SKM-1 (cell line): Measurements from ENCODE around the gene CCDC194.
A peak's percentile ranks its signal among the peaks of the same experiment; 100 is the strongest.

ENCODE experiments used
- DNase-seq: peaks from one replicate; lab custom pipeline; 2025; ENCODE audit not compliant: unreplicated experiment; lab: John Stamatoyannopoulos, UW

The CCDC194 gene

DNA sequence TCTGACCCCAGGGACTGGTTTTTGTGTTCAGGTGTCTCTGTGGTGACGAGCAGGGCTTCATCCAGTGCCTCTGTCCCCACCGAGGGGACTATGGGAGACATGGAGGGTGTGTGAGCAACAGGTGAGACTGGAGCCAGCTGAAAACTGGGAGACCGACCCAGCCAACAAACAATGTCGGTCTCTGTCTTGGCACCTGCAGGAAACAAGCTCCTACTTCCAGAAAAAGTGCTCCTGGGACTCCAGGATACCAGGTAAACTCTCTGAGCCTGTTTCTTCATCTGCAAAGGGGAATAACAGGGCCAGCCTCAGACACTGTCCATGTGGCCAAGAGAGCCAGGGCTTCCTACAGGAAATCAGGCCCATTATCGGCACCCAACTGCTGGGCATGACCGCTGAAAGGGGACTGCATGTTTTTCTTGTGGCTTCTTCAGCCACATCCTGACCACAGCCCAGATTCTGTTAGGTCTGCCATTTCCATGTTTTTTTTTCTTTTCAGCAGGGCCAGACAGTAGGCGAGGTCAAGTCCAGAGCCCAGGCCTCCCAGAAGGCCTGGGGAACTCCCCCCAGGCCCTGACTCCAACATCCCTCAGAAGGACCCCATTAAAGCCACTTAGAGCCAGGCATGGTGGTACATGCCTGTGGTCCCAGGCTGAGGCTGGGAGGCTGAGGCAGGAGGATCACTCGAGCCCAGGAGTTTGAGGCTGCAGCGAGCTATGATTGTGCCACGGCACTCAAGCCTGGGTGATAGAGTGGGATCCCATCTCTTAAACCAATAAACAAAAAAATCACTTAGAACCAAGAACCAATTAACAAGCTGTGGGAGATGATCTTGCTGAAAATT is 12.3 kb upstream of the CCDC194 start:
- peak; percentile 31 for DNase-seq

DNA sequence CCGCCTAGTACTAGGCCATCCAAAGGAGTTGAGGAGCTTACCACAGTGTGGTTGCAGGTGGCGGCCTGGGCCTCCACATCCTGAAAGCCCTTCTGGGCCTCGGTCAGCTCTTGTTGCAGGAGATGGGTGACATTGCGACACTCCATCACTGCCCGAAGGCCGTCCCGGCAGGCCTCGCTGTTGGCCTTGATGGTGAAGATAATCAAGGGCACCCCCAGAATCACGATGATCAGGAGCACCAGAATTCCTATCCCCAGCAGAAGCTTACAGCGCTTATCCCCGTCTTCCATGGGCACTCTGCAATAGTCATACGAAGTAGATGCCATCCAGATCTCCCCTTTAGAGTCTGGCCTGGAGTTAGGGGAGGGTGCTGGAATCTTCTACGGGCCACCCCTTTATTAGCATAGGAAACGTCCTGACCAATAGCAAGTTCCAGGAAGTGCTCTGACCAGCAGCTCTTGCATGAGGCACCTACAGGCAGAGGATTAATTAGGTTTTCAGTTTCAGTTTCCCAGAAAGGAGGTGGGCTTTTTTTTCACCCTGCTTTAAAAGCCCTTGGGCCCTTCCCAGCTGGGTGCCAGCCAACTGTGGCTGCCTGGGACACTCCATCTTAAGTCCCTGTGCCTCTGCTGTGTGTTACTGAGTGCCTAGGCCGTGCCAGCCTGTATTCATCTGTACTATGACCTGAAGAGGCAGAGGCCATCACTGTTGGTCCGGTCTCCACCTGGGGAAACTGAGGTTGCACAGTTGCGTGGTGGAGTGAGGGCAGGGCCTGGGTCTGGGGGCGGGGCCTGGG is 11.5 kb upstream of the CCDC194 start, which contains the start of gene BST2:
Gene BST2, minus strand, starts transcription at position 381 of the 796 bp plus-strand sequence. Its CDS starts 55 bp downstream, at position 326.
- DNase-seq, result peak; percentile 76

DNA sequence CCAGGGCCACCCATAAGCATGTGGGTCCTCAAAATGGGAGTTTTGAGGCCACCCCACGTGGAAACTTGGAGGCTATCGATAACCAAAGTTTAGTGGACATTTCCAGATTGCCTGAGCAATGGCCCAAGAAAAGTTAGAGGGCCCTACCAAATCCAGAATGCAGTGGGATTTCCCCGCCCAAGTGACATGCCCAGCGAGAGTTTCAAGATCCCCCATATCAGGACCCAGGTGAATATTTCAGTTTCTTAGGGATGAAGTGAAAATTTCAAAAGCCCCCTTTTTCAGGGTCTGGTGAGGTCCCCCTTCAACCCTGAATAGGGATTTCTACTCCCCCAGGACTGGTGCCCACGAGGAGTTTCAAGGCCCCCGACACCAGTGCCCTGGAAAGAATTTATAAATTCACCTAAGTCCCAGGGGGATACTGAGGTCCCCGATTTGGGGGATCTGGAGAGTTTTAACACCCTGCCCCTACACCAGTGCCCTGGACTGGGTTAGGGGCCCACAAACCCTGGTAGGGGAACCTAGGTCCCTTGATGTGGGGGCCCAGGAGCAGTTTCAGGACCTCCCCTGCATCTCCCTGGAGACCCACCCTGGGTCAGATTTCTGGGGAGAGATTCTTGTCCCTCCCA is 10.7 kb upstream of the CCDC194 start:
- DNase-seq, result no peak

DNA sequence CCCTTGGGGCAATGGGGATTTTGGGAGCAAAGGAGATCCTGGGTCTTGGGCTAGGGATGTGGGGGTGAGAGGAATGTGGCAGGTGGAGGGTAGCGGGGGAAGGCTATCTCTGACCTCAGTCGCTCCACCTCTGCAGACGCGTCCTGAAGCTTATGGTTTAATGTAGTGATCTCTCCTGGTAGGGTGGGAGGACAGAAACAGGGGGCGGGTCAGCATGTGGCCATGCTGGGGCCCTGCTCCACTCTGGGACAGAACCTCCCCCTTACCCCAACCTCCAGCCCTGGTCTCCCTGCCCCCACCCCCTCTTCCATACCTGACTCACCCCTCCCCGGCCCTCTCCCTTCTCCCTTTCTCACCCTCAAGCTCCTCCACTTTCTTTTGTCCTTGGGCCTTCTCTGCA is 10.0 kb upstream of the CCDC194 start:
- no peak for DNase-seq

DNA sequence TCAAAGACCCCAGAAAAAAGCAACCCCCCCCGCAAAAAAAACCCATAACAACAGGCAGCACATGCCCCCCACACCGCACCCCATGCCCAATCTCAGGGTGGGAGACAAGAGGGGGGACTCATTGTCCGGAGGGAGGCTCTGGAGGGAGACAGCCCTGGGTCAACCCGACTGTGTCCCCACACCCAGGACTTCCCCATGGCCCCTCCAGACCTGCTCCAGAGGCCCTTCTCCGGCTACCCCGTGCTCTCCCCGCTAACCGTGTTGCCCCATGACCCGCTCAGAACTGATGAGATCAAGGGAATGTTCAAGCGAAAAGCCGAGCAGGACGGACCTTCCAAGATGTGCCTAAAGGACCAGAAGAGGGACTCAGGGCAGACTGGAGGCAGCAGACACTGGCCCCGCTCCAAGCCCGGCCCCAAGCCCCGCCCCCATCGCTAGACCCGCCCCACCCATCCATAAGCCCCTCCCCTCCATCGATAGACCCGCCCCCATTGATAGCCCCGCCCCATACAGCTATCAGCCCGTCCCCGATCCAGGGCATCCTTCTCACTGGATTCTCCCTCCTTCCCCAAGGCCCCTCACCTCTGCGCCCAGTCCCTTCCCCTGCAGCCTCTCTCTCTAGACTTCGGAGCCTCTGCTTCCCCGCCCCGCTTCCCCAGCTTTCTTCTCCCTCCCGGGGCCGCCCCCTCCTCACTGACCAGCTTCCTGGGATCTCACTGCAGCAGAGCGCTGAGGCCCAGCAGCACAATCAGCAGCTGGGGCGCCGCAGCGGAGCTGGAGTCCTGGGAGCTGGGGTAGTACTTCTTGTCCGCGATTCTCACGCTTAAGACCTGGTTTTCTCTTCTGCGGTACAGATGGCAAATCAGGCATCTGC is 9.2 kb upstream of the CCDC194 start:
- no peak for DNase-seq

DNA sequence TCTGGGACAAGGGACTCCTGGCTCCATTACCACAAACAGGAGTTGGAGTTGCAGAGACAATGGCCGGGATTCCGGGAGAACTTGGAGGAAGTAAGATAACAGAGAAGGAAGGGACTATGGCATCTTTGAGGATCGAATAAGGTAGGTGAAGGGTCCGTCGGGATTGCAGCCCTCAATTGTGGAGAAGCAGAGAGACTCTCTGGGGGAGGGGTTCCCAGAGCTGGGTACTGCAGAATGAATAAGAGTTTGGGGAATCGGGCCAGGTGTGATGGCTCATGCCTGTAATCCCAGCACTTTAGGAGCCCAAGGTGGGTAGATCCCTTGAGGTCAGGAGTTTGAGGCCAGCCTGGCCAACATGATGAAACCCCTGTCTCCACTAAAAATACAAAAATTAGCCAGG is 7.6 kb upstream of the CCDC194 start:
- DNase-seq, result no peak

DNA sequence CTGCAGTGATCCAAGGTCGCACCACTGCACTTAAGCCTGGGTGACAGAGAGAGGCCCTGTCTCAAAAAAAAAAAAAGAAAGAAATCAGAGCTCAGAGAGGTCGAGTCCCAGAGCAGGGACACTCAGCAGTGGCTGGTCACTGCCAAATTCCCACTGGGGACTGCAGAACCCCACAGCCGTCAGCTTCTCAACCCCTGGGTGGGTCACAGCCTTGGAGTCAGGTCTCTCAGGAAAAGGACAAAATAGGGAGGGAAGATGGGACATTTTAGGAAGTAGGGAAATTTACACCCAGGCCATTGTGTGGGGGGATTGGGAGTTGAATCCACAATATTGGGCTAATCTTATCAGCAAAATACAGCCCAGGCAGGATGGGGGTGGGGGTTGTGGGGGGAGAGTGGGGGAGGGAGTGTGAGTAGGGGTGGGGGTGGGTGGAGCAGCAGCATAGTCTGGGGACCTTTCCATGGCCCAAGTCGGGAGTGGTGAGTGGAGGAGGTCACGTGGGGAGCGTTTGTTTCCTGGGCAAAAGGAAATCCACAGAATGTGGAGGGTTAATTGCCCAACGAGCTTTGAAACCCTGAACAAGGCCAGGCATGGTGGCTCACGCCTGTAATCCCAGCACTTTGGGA is 5.0 kb upstream of the CCDC194 start:
- DNase-seq, result no peak

DNA sequence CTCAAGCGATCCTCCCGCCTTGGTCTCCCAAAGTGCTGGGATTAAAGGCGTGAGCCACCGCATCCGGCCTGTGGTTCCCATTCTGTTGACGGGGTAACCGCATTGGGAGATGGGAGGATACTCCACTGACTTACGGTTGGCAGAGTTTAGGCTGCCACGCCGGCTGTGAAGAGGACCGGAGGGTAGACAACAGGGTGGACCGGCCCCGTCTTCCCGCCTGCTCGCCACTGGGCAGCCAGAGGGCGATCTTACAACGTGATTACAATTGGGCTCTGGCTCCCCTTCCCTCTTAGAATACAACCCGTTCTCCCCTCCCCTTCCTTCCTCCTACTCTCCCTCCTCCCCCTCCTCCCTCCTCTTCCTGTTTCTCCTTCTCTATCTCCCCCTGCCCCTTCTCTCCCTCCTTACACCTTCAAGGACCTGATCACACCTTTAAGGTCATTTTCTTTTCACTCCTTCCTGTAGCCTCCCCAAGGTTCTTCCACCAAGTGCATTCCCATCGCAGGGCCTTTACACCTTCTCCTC is 957 bp upstream of the CCDC194 start:
- peak; percentile 58 for DNase-seq

DNA sequence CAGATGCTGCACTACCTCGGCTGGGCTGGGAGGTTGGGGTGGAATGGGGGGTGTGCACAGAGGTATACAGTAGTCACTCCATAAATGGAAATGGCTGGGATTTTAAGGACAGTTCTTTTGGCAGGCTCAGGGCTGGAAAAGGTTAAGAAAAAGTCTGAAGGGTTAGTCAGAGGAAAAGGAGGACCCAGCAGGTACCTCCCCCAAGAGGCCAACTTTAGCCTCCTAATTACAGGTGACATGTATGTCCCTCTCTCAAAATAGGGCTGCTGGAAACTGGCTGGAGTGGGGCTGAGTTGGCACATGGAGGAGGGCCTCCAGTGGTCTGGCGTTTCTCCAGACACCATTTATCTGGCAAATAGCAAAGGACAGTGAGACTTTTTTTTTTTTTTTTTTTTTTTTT is 994 bp downstream of the CCDC194 start:
- no peak for DNase-seq

DNA sequence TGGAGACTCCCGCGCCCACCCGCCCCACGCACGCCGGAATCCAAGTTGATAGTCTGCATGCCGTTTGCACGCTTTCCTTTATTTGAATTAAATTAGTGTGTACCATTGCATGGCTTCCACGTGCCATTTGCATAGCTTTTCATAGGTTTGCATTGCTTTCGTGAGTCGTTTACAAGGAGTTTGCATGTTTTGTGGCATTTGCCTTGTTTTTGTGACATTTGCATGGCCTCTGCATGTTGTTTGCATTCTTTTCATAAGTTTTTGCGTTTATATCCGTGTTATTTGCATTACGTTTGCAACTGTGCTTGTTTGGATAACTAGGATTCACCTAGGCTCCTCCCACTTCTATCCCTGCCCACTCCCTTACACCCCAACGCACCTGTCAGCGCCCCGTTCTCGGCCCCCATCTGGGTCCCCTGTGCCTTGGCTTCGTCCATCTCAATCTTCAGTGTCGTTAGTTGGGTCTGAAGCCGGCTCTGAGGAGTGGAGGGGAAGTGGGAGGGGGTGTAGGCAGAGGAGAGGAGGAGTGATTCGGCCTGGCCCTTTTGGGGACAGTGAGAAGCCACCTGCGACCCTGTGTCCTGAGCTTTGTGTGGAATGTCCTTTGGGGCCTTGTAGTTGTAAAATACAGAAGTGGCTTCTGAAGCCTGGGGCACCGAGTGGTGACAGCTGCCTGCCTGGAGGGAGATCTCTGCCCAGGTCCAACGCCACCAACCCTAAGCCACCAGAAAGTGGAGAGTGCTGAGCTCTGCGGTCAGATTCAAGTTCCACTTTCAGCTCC is 2.4 kb downstream of the CCDC194 start:
- DNase-seq, result peak; percentile 24

DNA sequence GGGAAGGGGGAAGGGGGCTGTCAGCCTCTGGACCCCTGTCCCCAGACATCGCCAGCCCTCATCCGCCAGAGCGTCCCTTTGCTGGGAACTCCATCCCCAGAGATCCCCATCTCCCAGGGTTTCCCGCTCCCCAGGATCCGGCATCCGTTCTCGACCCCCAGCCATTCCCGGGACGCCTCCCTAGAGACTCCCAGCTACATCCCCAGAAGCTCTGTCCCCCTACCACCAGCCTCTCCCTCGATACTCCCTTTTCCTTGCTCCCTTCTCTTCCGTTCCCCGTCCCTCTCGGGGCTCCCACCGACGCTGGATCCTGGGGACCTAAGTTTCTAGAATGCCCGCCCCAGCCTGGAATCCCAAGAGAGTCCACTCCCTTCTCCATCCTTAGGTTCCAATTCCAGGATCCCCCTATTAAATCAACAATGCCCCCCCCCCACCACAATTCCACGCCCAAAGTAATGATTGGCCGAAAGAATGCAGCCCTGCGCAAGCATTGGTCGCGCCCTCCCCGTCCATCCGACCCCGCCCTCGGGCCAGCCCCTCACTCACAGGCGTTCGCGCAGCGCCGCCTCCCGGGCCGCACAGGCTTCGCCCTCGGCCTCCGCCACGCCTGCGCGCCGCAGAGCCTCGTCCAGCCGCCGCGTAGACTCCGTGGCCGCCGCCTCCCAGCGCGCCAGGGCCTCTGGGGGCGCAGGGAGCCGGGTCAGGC is 3.2 kb downstream of the CCDC194 start:
- DNase-seq, result peak; percentile 49

DNA sequence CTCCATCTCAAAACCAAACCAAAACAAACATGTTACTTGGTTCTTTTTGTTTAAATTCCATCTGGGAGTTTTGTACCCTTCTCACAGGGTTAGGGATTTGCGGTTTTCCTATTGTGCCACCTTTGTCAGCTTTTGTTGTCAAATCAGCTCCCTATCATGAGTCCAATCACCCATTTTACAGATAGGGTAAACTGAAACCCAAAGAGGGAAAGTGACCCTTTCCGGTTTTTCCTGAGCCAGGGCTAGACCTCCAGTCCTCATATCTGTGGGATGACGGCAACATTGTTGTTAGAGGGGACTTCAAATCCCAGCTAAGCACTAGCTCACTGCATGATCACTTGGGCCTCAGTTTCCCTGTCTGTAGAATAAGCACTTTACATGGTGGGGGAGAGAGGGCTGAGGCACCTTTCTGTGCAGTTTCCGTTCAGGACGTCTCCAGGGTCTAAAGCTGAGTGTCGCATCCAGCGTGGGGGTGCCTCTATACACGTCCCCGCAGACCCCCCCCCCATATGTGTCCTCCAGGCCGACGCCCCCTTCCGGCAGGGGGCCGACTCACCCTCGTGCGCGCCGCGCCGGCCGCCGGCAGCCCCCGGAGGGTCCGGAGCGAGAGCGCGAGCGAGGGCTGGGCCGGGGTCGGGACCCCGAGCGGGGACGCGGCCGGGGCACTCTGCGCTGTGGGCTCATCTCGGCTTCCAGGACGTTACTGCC is 3.9 kb downstream of the CCDC194 start:
- DNase-seq, result no peak

DNA sequence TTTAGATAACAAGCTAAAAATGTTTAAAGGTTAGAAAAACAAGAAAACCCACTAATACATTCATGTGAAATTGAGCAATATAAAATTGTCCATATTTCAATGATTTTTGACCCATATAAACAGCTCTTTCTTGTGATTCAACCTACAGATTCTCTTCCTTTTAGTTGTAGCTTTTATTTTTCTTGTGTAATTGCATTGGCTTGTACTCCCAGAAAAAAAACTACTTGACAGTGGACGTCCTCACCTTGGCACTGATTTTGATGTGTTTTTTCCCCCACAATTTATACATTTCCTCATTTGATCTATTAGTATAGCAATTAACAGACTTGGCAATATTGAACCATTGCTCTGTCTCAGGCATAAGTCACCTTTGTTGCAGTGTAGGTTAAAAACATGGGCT is 4.7 kb downstream of the CCDC194 start:
- no peak for DNase-seq

DNA sequence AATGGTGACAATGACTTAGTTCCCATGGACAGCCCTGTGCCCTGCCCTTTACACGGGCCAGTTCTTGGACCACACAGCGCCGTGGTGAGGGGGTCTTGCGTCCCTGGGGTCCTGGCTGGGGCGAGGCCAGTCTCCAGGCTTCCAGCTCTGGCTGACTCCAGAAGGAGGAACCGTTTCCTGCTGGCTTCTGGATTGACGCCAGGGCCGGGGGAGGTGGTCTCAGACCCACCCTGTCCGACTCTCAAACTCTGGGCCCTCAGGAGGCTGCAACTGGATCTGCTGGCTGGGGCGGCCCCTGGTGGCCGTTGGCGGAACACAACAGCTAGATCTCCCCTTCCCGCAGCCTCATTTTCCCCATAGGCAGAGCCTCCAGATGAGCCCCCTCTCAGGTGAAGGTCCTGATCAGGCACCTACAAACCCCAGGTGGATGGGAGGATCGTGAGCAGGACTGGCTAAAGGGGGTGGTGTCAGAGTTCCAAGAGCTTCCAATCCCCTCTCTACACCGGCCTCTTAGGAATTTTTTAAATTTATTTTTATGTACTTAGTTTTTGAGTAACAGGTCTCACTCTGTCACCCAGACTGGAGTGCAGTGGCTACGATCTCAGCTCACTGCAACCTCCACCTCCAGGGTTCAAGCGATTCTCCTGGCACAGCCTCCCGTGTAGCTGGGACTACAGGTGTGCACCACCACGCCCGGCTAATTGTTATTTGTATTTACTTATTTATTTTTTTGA is 8.0 kb downstream of the CCDC194 start:
- peak; percentile 33 for DNase-seq

DNA sequence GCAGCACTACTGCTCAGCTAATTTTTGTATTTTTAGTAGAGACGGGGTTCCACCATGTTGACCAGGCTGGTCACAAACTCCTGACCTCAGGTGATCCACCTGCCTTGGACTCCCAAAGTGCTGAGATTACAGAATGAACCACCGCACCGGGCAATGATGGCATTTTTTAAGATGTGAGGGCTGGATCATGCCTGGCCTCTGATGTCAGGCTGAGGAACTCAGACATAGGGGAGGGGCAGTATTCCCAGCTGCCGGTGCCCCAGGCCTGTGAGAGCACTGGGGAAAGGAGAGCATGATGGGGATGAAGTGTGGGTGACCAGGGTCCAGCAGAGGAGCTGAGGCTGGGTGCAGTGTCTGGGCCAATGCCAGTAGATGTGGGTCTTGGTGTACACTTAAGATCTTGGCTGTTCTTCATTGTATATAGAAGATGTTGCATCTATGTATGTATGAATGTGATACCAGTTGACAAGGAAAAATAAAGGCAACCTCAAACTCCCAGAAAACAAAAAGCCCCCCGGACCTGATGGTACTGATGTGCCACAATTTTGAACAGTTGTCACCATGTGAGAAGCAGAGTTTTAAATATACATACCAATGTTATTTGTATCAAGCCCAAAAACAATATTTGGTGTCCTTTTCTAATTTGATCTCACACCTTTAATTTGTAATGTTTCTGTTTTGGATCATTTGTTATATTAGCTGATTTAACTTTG is 13.4 kb downstream of the CCDC194 start:
- no peak for DNase-seq

DNA sequence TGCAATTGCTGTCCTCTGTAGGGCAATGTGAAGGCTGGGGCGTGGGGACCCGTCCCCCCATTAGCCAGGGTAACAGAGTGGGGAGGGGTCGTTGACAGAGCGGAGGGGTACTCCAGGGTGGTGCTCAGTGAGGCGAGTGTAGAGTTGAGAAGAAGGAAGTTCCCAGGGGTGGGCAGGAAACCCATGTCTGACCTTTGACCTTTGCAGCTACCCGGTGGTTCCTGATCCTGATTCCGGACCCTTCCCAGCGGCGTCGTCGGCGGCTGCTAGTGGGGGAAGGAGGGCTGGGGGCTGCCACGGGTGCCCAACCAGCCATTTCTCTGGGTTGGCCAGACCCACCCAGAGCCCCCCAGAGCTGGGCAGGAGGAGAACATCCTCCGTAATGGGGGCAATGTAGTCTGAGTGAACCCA is 14.8 kb downstream of the CCDC194 start:
- DNase-seq, result no peak

DNA sequence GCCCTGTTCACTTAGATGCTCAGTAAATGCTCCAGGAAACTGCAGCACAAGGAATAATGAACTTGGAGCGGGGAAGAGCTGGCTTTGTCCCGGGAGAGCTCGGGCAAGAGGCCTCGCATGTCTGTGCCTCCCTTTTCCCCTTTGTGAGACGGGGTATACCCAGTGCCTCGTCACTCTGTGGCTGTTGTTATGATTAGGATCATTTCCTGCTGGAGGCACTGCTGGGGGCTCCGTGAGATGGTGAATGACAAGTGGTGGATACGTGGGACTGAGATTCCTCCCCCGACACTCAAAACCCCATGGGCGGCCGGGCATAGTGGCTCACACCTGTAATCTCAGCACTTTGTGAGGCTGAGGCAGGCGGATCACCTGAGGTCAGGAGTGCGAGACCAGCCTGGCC is 15.7 kb downstream of the CCDC194 start:
- no peak for DNase-seq
